Peyer's patch (tissue), 4 donors: Measurements from ENCODE around the gene DCXR. TPM values are rescaled to one million over a fixed set of nuclear protein-coding genes. Genes with fewer than 3 reads are reported as not detected.

ENCODE experiments used
- DNase-seq, 3 donors: peaks; one replicate each; pipeline ENCODE4 v3.0.0-alpha.2; 2017 to 2019
- H3K27ac ChIP-seq, 4 donors: fragments of 200-600 bp; sonication (generic); one replicate each; pipeline ENCODE4 v1.5.1; 2016 to 2019
- H3K27me3 ChIP-seq, 2 donors: fragments of 200-600 bp; sonication (generic); one replicate each; pipeline ENCODE4 v1.5.1; 2019
- H3K36me3 ChIP-seq, 3 donors: fragments of 200-600 bp; sonication (generic); one replicate each; pipeline ENCODE4 v1.5.1; 2016 to 2019
- H3K4me1 ChIP-seq, 4 donors: fragments of 200-600 bp; sonication (generic); one replicate each; pipeline ENCODE4 v1.5.1; 2016 to 2019
- H3K4me3 ChIP-seq, 4 donors: fragments of 200-600 bp; sonication (generic); 1 replicate in 3 of 4; 2 replicates in 1 of 4; pipeline ENCODE4 v1.5.1; 2016 to 2019; ENCODE audit warnings: mild to moderate bottlenecking in 1 of 4
- H3K9me3 ChIP-seq, 4 donors: fragments of 200-600 bp; sonication (generic); one replicate each; pipeline ENCODE4 v1.5.1; 2016 to 2019; ENCODE audit warnings: mild to moderate bottlenecking in 1 of 4
- POLR2A ChIP-seq, 2 donors: fragments of 450-650 bp; IDR thresholded peaks; one replicate each; pipeline ENCODE4 v1.5.1; 2017; ENCODE audit warnings: antibody characterized with exemption in 2 of 2, mild to moderate bottlenecking in 2 of 2, moderate library complexity in 2 of 2
- total RNA-seq, 4 donors: library from RNA; depleted of rRNA; stranded (reverse); fragments of >200 nt; gene quantifications; one replicate each; pipeline ENCODE4 v1.1.0, GENCODE V29; 2016
- TF ChIP-seq, protein P1 (sequence below), 6 experiments: fragments of 450-650 bp in 4 of 6; fragments of 200-600 bp in 2 of 6; sonication (generic) in 1 of 6; IDR thresholded peaks; one replicate each; pipeline ENCODE4 v1.5.1; 2017 to 2019; ENCODE audit warnings: antibody characterized with exemption in 6 of 6, mild to moderate bottlenecking in 3 of 6, moderate library complexity in 1 of 6

Gene DCXR
- total RNA-seq, 4 donors from 2014 or later: 68.5 to 104 (median 86.8) TPM

DNA sequence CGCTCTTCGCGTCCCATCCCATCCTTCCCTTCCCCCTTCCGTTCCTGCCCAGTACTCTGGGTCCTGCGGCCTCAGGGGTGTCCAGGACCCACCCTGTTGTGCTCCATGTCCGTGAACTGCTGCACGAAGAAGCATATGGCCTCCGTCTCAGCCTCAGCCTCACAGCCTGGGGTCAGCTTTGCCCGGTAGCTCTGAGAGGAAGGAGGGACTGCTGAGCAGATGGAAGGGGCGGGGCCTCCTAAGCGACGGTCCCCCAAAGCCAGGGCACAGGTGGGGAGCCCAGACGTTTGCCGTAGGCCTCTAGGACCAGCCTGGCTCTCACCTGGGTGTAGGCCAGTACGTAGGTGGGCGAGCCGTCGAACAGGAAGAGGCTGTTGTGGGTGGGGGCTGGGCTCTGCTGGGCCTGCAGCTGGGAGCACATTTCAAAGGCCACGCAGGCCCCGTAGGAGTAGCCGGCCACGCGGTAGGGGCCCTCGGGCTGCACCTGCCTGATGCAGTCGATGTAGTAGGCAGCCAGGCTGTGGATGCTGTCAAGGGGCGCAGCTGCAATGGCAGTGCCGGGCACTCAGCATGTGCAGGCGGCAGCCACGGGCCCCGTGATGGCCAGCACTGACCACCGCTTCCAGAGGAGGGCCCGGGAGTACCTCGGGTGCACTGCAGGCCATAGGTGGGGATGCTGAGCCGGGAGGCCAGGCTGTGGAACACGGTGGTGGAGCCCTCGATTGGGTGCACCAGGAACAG, 42.7 kb upstream of the DCXR start:
- TF ChIP-seq, protein P1, sequence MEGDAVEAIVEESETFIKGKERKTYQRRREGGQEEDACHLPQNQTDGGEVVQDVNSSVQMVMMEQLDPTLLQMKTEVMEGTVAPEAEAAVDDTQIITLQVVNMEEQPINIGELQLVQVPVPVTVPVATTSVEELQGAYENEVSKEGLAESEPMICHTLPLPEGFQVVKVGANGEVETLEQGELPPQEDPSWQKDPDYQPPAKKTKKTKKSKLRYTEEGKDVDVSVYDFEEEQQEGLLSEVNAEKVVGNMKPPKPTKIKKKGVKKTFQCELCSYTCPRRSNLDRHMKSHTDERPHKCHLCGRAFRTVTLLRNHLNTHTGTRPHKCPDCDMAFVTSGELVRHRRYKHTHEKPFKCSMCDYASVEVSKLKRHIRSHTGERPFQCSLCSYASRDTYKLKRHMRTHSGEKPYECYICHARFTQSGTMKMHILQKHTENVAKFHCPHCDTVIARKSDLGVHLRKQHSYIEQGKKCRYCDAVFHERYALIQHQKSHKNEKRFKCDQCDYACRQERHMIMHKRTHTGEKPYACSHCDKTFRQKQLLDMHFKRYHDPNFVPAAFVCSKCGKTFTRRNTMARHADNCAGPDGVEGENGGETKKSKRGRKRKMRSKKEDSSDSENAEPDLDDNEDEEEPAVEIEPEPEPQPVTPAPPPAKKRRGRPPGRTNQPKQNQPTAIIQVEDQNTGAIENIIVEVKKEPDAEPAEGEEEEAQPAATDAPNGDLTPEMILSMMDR (IDR thresholded peaks at IDR 0.05): no peak
- no peak for TF ChIP-seq POLR2A (IDR thresholded peaks at IDR 0.05)
- no peaks in the 10 kb centered on the region for H3K9me3 ChIP-seq
- no peaks in the 10 kb centered on the region for H3K27me3 ChIP-seq
- H3K4me1 ChIP-seq: no peaks in the 10 kb centered on the region
- H3K27ac ChIP-seq: no peak overlapping the region
- DNase-seq: no peak
- H3K4me3 ChIP-seq: no peak overlapping the region
- H3K36me3 ChIP-seq: peaks cover 0 to 71% (median 0%) of the 10 kb centered on the region in 3 donors

DNA sequence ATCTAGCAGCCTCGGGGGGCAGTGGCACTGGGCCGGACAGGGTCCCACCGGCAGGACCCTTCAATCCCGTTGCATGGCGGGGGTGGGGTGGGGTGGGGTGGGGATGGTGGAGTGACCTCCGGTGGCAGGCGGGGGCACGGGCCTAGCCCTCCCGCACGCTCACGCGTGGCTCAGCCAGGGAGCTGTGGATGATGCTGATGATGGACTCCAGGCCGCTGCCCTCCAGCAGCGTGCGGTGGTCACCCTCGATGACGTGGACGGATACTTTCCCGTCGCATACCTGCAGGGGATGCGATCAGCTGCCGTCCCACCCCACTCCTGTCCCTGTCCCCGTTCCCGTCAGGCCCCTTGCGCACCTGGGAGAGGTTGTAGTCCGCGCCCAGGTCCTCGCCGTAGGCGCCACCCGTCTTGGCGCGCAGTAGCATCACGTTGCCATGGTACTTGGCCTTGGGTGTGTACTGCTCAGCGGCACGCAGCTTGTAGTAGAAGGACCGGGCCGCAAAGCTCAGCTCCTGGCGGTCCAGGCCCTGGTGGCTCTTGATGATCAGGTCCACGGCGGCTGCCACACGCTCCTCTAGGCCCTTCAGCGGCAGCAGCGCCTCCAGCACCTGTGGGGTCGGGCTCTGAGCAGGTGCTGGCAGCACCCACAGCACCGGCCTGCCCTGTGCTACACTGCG, 41.6 kb upstream of the DCXR start:
- Histone ChIP-seq H3K27me3 (no peaks in the 10 kb centered on the region), H3K36me3 (peaks cover 0 to 60% (median 0%) of the 10 kb centered on the region in 3 donors), H3K4me1 (no peaks in the 10 kb centered on the region), H3K27ac (no peak overlapping the region), H3K4me3 (no peak overlapping the region), H3K9me3 (no peaks in the 10 kb centered on the region)
- TF ChIP-seq, protein P1 (IDR thresholded peaks at IDR 0.05): no peak
- no peak for TF ChIP-seq POLR2A (IDR thresholded peaks at IDR 0.05)
- no peak for DNase-seq

DNA sequence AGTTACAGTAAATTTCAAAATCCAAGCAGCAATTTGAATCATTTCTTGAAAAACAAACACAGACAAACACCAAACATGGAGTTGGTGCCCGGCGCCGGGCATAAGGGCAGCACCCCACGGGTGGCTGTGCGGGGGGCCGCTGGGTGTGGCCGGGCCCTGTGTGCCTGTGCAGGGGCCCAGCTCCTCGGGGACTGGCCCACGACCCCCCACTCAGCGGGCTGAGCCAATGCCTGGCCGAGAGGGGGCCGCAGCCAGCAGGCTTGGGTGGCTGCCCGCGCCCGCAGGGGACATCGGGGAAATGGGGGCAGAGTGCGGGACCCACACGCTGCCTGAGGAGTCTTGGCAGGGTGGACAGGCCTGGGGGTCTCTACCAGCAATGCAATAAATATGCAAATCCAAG, 40.9 kb upstream of the DCXR start:
- no peak overlapping the region for H3K4me3 ChIP-seq
- no peaks in the 10 kb centered on the region for H3K4me1 ChIP-seq
- no peaks in the 10 kb centered on the region for H3K9me3 ChIP-seq
- DNase-seq: no peak
- peaks cover 0 to 53% (median 0%) of the 10 kb centered on the region in 3 donors for H3K36me3 ChIP-seq
- no peak overlapping the region for H3K27ac ChIP-seq
- H3K27me3 ChIP-seq: no peaks in the 10 kb centered on the region
- TF ChIP-seq, protein P1 (IDR thresholded peaks at IDR 0.05): no peak
- TF ChIP-seq POLR2A (IDR thresholded peaks at IDR 0.05): no peak

DNA sequence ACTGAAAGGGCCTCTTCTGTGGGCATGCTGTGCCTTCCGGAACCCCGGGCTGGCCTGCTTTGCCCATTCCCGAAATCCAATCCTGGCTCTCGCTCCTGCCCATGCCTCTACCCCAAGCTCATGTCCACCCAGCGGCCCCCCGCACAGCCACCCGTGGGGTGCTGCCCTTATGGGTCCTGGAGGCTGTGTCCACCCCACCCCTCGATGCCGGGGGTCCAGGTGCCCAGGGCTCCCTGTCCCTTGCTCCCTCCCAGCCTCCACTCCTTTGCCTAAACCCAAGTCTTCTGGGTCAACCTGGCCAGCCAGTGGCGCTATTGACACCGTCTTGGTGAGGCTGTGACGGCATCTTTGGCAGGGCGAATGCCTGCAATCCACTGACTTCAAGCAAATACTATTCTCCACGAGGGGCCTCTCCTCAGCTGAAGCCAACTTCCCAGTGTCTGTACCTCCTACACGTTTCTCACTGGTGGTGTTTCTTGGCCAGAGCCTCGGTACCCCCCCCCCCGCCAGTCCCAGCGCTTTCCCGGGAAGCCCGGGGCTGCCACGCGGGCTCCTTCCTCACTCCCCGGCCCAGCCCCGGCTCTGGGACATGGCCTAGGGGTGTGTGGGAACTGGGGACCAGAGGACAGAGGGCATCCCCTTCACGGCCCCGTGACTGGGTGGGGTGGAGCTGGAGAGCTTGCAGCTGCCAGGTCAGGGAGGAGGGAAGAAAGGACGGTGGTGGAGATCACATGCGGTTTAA, 40.3 kb upstream of the DCXR start:
- TF ChIP-seq, protein P1 (IDR thresholded peaks at IDR 0.05): no peak
- TF ChIP-seq POLR2A (IDR thresholded peaks at IDR 0.05): no peak
- Histone ChIP-seq H3K9me3 (no peaks in the 10 kb centered on the region), H3K36me3 (peaks cover 0 to 46% (median 0%) of the 10 kb centered on the region in 3 donors), H3K27ac (no peak overlapping the region), H3K4me3 (no peak overlapping the region), H3K27me3 (no peaks in the 10 kb centered on the region), H3K4me1 (no peaks in the 10 kb centered on the region)
- no peak for DNase-seq

DNA sequence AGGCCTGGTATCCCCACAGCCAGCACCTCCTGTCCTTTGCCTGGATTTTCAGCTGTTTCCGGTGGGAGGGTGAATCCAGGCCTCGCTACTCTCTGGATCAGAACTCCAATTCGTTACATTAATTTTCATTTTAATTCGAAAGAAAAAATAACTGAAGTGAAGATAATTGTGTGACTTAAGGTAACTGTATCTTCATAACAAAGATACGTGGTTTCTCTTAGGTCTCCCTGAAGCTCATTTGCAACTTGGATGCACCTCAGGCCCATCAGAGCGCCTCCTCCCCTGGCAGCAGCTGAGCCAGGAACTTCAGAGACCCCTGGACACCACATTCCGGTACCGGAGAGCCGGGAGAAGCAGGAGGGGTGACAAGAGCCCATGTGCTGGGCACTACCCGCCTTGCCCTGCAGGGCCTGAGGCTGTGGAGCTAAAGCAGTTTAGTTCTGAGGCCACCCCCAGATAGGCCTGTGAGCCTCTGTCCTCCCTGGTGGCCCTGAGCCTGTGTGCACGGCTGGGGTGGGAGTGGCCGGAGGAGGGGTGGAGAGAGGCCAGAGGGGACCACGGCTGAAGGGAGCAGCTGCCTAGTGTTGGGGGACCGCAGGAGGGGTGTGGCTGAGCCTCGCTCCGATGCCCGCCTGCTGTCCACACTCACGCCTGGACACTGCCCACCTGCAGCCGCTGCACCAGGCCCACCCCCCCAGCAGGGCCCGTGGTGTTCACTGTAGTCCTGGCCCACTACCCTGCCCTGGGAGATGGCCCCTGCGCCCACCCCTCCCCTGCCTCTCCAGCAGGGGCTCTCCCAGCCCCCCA, 39.5 kb upstream of the DCXR start:
- Histone ChIP-seq H3K9me3 (no peaks in the 10 kb centered on the region), H3K4me1 (no peaks in the 10 kb centered on the region), H3K4me3 (no peak overlapping the region), H3K27me3 (no peaks in the 10 kb centered on the region), H3K27ac (no peak overlapping the region), H3K36me3 (peaks cover 0 to 38% (median 0%) of the 10 kb centered on the region in 3 donors)
- DNase-seq: no peak
- TF ChIP-seq POLR2A (IDR thresholded peaks at IDR 0.05): no peak
- TF ChIP-seq, protein P1 (IDR thresholded peaks at IDR 0.05): no peak
